SKM-1 treated with dmso at 0.1 percent for 144 hours (cell line): ENCODE data around the gene POLR2E.
A peak's percentile ranks its signal among the peaks of the same experiment; 100 is the strongest.

Experiments used
- DNase-seq: peaks from one replicate; lab custom pipeline; 2025; ENCODE audit not compliant: unreplicated experiment; lab: John Stamatoyannopoulos, UW

POLR2E gene

DNA sequence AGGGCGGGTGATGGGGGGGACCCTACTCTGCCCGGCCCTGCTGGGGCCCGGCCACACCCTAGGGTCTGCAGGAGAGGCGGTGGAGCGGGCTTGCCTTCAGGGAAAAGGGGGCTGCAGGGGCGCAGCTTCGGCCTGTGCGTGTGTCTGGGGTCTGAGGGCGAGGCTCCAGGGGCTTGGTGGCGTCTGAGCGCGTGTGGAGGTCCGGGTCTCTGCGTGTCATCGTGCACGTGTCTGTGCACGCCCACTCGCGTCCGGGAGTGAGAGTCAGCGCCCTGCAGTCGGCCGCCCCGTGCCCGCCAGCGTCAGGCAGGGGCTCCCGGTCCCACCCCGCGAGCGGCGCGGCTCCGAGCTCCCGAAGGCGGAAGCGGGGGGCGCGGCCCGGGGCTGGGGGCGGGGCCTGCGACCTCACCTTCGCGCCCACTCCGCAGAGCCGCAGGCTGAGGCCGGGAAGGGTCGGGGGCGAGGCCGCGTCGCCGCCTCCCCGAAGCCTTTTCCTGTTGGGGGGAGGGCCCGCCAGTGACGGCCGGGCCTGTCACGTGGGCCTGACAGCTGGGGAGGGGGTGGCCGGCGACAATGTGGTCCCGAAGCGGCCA is 28.3 kb downstream of the POLR2E start, which contains the start of gene ARHGAP45:
ARHGAP45 (plus strand) TSS at position 420 of the 593 bp plus-strand sequence. CDS start 239 bp downstream, outside the sequence.
- peak; percentile 45 for DNase-seq

DNA sequence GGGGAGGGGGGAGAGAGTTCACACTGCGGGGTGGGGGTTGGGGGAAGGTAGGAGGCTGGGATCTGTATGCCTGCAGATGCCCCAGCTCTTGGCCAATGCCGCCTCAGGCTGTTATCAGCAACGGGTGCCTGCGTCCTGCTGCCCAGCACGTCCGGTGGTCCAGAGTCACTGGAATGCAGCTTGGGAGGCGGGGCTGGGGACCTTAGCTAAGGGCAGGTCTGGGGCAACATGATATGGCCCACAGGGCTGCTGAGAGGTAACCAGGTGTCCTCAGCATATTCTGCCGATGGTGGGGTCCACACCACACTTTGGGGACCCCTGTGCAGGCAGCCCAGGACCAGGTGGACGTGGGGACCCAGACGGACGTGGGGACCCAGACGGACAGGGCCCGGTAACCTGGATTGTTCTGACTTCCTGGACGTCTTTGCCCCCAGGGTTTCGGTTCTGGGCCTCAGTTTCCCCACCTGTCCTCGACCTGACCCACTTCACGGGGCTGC is 28.9 kb downstream of the POLR2E start:
- no peak for DNase-seq

DNA sequence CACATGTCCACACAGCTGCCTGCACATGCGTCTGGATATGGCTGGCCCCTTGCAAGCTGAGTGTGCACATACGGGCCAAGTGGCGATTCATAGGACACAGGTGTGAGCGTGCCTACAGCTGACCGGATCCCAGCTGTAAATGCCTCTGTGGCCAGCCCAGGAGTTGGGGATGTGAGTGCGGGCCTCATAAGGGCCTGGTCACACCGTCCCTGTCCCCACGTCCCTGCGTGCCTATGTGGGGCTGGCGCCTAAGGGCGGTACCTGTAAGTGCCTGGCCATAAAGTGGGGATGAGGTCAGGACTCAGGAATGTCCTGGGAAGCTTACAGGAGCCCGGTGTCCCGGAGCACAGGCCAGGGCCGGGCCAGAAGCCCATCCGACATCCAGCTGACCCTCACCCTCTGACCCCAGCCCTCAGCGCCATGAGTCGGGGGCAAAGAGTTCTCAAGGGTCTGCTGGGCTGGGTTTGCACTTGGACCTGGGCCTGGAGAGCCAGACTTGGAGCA is 29.5 kb downstream of the POLR2E start:
- DNase-seq = no peak

DNA sequence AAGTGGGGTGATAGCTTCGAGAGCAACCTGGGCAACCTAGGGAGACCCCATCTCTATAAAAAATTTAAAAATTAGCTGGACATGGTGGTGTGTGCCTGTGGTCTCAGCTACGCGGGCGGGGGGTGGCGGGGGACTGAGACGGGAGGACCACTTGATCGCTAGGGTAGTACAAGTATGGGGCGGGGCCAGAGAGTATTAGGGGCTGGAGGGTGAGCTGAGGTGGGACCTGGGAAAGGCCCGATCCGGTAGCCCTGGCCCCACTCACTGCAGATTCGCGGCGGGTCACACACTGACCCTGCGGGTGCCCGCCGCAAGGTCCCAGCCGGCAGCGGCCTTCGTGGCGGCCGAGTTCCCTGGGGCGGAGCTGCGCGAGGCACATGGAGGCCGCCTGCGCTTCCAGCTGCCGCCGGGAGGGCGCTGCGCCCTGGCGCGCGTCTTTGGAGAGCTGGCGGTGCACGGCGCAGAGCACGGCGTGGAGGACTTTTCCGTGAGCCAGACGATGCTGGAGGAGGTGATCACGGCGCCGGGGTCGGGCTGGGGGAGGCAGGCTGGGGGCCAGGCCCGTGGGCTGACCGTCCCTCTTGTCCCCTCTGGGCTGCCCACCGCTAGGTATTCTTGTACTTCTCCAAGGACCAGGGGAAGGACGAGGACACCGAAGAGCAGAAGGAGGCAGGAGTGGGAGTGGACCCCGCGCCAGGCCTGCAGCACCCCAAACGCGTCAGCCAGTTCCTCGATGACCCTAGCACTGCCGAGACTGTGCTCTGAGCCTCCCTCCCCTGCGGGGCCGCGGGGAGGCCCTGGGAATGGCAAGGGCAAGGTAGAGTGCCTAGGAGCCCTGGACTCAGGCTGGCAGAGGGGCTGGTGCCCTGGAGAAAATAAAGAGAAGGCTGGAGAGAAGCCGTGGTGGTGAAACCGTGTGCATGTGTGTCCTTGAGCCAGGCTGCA is 30.2 kb downstream of the POLR2E start:
- no peak for DNase-seq

DNA sequence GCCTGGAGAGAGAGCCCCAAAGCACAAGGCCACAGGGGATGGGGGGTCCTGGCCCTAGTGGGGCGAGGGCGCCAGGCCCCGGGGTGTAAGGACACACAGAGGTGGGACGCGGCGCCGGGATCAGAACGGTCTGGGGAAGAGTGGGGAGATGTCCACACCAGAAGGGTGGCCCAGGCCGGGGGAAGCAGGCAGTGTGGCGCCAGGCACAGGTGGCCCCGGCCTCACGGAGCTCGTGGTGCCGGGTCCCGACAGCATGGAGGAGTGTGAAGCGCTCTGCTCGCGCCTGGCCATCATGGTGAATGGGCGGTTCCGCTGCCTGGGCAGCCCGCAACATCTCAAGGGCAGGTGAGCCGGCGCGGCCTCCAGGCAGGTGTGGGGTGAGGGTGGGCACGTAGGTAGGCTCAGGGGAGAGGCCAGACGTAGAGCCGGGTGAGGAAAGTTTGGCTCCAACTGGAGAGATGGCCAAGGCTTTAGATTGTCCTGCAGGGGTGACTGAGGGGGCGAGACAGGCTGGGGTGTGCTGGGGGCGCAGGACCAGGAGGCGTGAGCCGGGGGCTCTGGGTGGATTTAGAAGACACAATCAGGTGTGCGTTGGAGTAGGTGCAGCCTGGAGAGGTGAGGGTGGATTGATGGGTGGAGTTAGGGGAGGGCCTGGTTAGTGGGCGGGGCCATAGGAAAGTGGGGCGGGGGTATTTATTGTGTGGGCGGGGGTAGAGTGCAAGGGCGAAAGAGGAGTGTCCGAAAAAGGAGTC is 31.1 kb downstream of the POLR2E start:
- no peak for DNase-seq

DNA sequence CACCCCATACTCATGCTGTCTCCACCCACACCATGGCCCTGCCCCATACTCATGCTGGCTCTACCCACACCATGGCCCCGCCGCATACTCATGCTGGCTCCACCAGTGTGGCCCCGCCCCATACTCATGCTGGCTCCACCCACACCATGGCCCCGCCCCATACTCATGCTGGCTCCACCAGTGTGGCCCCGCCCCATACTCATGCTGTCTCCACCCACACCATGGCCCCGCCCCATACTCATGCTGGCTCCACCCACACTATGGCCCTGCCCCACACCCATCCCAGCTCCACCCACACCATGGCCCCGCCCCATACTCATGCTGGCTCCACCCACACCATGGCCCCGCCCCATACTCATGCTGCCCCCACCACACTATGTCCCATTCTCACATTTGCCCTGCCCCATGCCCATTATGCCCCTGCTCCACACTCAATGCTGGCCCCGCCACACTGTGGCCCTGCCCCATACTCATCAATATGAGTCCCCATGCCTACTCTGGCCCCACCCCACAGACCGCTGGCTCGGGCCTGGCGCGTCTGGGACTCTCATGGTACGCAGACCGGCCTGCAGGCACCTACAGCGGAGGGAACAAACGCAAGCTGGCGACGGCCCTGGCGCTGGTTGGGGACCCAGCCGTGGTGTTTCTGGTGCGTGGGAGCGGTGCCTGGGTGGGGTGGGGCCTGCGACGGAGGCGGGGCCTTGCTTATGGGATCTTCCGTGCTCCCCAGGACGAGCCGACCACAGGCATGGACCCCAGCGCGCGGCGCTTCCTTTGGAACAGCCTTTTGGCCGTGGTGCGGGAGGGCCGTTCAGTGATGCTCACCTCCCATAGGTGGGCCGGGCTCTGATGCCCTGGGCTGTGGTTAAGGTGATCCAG is 31.9 kb downstream of the POLR2E start:
- peak; percentile 51 for DNase-seq

DNA sequence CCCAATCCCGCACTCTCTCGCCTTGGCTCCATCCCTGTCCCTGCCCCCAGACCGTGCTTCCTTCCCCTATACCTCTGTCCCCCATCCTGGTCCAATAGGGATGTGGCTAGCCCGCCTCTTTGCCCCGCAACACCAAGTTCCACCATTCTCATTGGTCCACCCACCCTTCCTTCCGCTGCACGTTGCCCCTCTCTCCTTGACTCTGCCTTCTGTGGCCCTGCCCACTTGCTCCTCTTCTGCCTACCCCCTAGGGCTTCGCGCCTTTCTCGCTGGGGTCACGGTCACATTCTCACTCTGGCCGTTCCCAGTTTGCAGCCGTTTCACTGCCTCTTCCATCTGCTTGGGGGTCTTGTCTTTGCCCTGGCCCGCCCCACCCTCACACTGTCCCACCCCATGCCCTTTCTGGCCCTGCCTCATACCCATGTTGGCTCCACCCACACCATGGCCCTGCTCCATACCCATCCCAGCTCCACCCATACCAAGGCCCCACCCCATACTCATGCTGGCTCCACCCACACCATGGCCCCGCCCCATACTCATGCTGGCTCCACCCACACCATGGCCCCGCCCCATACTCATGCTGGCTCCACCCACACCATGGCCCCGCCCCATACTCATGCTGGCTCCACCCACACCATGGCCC is 32.7 kb downstream of the POLR2E start:
- peak; percentile 48 for DNase-seq

DNA sequence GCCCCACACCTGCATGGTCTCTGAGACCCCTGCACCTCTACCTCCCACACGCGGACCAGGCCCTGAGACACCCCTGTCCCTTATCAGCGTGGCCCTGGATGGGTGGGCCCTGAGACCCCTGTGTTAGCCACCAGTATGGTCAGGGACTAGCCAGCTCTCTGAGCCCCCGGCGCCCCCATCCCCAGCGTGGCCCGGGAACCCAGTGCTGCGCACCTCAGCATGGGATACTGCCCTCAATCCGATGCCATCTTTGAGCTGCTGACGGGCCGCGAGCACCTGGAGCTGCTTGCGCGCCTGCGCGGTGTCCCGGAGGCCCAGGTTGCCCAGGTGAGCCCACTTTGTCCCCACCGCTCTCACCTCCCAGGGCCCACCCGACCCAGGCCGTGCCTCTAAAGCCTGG is 33.2 kb downstream of the POLR2E start:
- no peak for DNase-seq

DNA sequence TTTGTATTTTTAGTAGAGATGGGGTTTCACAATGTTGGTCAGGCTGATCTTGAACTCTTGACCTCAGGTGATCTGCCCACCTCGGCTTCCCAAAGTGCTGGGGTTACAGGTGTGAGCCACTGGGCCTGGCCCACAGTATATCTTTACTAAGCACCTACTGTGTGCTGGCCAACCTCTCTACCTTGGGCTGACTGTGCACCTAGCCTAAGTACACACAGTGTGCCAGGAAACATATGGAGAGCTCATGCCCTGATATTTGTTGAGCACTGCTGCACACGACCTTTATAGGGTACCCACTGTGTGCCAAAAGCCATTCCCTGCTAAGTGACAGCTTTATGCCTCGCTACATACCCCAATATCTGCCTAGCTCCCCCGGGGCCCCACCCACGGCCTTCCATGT is 34.5 kb downstream of the POLR2E start:
- no peak for DNase-seq

DNA sequence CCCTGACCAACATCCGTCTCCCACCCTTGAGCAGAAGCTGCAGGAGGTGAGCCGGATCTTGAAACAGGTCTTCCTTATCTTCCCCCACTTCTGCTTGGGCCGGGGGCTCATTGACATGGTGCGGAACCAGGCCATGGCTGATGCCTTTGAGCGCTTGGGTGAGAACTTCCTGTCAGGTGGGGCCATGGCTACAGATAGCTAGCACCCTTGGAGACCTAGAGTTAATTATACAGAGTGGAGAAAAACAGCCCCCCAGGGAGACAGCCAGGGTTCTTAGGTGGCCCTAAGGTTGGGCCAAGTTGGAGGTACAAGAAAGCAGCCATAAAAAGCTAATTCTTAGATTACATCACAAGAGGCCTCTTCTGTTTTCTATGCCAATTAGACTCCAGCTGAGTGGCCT is 37.1 kb downstream of the POLR2E start:
- DNase-seq = no peak

DNA sequence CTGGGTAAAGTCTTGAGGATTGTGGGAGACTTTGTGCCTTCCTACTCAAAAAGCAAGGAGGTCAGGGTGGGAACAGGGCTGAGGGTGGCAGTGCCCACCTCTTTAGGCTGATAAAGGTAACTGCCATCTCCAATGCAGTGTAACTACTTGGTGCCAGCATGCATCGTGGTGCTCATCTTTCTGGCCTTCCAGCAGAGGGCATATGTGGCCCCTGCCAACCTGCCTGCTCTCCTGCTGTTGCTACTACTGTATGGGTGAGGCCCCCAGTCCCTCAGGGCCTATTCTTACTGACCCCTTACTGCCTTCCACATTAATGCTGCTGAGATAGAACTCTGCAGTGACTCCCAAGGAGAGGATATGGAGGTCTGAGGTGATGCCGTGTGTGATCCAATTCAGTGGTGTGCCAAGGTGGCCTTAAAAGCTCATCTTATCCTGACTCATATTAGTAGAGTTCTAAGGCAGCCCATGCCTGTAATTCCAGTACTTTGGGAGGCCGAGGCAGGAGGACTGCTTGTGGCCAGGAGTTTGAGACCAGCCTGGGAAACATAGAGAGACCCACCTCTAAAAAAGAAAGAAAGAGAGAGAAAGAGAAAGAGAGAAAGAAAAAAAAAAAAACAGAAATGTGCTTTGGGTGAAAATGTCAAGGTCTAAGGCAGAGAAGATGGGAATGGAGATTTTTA is 37.9 kb downstream of the POLR2E start:
- no peak for DNase-seq

DNA sequence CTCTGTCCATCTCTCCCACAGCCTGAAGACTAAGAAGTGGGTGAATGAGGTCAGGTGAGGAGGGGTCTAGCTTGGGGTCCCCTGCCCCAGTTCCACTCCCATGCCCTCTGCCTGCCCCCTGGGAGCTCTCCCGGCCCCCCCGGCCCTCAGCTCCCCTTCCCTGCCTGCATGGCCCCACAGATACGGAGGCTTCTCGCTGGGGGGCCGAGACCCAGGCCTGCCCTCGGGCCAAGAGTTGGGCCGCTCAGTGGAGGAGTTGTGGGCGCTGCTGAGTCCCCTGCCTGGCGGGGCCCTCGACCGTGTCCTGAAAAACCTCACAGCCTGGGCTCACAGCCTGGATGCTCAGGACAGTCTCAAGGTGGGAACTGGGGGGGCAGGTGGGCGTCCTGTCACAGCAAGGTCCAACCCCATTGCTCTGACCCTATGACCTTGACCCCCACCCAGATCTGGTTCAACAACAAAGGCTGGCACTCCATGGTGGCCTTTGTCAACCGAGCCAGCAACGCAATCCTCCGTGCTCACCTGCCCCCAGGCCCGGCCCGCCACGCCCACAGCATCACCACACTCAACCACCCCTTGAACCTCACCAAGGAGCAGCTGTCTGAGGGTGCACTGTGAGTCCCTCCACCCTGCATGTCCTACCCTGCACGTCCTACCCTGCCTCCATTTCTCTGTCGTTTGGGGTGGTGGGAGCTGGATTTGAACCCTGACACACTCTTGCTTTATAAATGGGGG is 39.1 kb downstream of the POLR2E start:
- DNase-seq = no peak

DNA sequence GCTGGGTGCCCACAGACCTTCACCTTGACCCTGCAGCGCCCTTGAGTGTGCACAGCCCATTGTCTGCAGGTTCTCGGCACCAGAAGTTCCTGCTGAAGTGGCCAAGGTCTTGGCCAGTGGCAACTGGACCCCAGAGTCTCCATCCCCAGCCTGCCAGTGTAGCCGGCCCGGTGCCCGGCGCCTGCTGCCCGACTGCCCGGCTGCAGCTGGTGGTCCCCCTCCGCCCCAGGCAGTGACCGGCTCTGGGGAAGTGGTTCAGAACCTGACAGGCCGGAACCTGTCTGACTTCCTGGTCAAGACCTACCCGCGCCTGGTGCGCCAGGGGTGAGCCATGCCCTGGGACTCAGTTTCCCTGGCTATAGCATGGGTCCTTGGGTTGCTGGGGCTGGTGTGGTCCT is 40.1 kb downstream of the POLR2E start:
- DNase-seq = no peak

DNA sequence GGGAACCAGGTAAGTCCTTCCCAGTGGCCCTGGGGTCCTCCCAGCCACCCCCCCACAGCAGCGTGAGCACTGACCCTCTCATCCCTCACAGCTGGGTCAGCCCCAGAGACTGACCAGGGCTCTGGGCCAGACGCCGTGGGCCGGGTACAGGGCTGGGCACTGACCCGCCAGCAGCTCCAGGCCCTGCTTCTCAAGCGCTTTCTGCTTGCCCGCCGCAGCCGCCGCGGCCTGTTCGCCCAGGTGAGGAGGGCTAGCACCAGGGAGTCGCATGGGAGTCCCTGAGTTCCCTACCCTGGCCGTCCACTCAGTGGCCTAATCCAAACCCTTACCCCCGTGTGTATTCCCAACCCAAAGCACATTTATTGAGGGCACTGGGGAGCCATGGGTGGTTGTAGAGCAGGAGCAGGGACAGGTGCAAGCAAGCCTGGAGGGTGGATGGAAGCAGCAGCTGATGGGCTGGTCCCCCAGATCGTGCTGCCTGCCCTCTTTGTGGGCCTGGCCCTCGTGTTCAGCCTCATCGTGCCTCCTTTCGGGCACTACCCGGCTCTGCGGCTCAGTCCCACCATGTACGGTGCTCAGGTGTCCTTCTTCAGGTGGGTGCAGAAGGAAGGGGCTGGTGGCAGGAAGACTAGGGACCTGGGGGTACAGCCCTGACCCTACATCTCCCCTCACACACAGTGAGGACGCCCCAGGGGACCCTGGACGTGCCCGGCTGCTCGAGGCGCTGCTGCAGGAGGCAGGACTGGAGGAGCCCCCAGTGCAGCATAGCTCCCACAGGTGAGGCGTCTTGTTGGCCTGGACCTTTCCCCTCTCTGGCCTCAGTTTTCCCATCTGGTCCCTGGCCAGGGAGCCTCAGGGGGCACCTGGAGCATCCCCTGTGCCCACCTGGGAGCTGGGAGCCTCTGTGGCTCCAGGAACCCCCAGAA is 40.8 kb downstream of the POLR2E start:
- DNase-seq = no peak

DNA sequence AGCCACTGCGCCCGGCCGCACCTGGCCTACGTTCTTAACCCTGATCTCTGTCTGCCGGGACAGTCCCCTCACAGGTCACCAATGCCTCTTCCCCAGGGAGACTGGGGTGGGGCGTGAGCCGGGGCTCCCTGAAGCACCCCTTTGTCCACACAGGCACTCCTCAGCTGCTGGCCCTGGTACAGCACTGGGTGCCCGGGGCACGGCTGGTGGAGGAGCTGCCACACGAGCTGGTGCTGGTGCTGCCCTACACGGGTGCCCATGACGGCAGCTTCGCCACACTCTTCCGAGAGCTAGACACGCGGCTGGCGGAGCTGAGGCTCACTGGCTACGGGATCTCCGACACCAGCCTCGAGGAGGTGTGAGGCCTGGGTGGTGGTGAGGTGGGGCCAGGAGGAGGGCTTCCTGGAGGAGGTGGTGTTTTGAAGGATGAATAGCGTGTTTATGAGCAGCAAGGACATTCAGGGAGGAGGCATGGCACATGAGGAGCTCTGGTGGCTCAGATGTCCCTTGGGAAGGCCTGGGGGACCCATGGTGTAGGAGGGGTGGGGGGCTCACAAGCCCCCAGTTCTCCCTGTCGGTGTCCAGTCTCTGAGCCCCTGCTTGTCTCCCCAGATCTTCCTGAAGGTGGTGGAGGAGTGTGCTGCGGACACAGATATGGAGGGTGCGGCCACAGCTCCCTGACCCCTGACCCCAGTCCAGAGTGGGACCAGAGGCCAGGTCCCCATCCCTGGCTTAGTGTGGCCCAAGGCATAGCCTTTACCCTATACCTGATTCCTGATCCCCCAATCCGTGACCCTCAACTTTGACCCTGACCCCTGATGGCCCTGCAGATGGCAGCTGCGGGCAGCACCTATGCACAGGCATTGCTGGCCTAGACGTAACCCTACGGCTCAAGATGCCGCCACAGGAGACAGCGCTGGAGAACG is 41.7 kb downstream of the POLR2E start:
- DNase-seq = no peak

DNA sequence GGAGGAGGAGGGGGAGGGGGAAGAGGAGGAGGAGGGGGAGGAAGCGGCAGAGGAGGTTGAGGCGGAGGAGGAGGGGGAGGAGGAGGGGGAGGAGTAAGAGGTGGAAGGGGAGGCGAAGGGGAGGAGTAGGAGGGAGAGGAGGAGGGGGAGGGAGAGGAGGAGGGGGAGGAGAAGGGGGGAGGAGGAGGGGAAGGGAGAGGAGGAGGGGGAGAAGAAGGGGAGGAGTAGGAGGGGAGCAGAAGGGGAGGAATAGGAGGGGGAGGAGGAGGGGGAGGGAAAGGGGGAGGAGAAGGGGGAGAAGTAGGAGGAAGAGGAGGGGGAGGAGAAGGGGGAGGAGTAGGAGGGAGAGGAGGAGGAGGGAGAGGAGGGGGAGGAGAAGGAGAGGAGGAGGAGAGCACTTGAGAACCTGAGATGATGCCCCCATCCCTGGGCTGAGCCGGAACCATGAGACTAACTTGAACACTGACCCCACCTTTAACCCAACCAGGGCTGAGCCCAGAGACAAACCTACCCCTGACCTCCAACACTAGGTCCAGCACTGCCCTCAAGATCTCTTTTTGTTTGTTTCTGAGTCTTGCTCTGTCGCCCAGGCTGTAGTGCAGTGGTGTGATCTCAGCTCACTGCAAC is 42.7 kb downstream of the POLR2E start:
- DNase-seq = no peak
